Epithelial cell of esophagus (primary cell): ENCODE data around the gene POMGNT1.

ENCODE experiments used
- DNase-seq: peaks from one replicate; pipeline ENCODE4 v3.0.0; 2010; ENCODE audit warnings: low read depth
- H3K4me3 ChIP-seq: 2 replicates; pipeline ENCODE4 v1.5.1; 2011; ENCODE audit warnings: mild to moderate bottlenecking, low read length, control low read depth
- TF ChIP-seq, protein P1 (sequence below): IDR thresholded peaks from 2 replicates; pipeline ENCODE4 v1.5.1; 2011; ENCODE audit warnings: low read depth, mild to moderate bottlenecking, low read length, control low read depth, inconsistent platforms; ENCODE audit not compliant: insufficient read depth; ENCODE audit errors: missing control alignments

POMGNT1 gene

DNA sequence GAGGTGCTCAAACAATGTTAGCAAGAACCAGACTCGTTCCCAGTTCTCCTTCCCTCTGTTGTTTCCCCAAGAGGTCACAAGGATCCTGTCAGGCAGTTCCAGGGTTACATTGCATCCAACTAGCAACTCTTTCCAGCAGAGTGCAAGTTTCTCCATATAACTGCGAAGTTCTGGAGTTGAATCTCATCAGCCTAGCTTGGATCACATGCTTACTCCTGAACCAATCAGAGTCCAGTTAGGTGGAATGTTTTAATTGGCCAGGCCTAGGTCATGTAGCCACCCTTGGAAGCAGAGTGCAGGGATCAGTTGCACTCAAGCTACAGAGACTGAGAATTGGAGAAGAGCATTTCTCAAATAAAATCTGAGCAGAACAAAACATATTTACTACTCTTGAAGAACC, 49.9 kb downstream of the POMGNT1 start:
- TF ChIP-seq, protein P1, sequence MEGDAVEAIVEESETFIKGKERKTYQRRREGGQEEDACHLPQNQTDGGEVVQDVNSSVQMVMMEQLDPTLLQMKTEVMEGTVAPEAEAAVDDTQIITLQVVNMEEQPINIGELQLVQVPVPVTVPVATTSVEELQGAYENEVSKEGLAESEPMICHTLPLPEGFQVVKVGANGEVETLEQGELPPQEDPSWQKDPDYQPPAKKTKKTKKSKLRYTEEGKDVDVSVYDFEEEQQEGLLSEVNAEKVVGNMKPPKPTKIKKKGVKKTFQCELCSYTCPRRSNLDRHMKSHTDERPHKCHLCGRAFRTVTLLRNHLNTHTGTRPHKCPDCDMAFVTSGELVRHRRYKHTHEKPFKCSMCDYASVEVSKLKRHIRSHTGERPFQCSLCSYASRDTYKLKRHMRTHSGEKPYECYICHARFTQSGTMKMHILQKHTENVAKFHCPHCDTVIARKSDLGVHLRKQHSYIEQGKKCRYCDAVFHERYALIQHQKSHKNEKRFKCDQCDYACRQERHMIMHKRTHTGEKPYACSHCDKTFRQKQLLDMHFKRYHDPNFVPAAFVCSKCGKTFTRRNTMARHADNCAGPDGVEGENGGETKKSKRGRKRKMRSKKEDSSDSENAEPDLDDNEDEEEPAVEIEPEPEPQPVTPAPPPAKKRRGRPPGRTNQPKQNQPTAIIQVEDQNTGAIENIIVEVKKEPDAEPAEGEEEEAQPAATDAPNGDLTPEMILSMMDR: no peak
- DNase-seq: no peak
- no peak overlapping the region for H3K4me3 ChIP-seq
